Measurements from ENCODE around the gene RBP3.

GRCh38 chr10:47301833-47302232, 46.3 kb upstream of the RBP3 start:
- TF ChIP-seq, protein P1, sequence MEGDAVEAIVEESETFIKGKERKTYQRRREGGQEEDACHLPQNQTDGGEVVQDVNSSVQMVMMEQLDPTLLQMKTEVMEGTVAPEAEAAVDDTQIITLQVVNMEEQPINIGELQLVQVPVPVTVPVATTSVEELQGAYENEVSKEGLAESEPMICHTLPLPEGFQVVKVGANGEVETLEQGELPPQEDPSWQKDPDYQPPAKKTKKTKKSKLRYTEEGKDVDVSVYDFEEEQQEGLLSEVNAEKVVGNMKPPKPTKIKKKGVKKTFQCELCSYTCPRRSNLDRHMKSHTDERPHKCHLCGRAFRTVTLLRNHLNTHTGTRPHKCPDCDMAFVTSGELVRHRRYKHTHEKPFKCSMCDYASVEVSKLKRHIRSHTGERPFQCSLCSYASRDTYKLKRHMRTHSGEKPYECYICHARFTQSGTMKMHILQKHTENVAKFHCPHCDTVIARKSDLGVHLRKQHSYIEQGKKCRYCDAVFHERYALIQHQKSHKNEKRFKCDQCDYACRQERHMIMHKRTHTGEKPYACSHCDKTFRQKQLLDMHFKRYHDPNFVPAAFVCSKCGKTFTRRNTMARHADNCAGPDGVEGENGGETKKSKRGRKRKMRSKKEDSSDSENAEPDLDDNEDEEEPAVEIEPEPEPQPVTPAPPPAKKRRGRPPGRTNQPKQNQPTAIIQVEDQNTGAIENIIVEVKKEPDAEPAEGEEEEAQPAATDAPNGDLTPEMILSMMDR (IDR thresholded peaks at IDR 0.05) = no peak
- no peak for TF ChIP-seq POLR2AphosphoS5 (IDR thresholded peaks at IDR 0.05; ENCODE audit: insufficient read depth in 1 of 2, low read depth in 1 of 2)
